T-helper 2 cell treated with Interferon-gamma antibody and Interleukin-4, amounts not matched to agents 100 ng/mL and 5 ng/mL, for 36 hours (primary cell): ENCODE results near the gene NTNG2. TPM values are rescaled to one million over a fixed set of nuclear protein-coding genes. Genes with fewer than 3 reads are reported as not detected.
"Not testable (repeated sequence)": the region's sequence is repeated elsewhere in the genome, so short reads cannot be mapped to it uniquely, and the experiment has no call there.

ENCODE experiments used
- intact Hi-C: fragments of 100-400 bp; cut with micrococcal nuclease; formaldehyde crosslinking; loops from one replicate; pipeline ENCODE4 v1.15.1; 2023
- total RNA-seq: library from RNA; stranded (reverse); gene quantifications from 2 replicates; pipeline ENCODE4 v1.2.3, GENCODE V29; 2022

NTNG2 gene
- total RNA-seq, 1 donor from 2014 or later, result 5.2 TPM

- intact Hi-C loops, result no loop called here
Observed at GRCh38 chr9:132247942-132248341, 86.1 kb downstream of the NTNG2 start.

- intact Hi-C loops, result no loop called here
Observed at GRCh38 chr9:132249123-132249522, 87.3 kb downstream of the NTNG2 start.

GRCh38 chr9:132249690-132250089 lies 87.8 kb downstream of the NTNG2 start:
- intact Hi-C loops, result loop anchor here (5.0 kb wide), 1 partner anchor 492 kb away; no protein-coding TSS in a partner anchor

GRCh38 chr9:132250324-132251262 lies 88.7 kb downstream of the NTNG2 start:
- intact Hi-C loops, result loop anchor here (5.0 kb wide), 1 partner anchor 493 kb away; no protein-coding TSS in a partner anchor

GRCh38 chr9:132260846-132261245 lies 99.0 kb downstream of the NTNG2 start:
- intact Hi-C loops, result no loop called here

GRCh38 chr9:132266017-132266416 lies 104.2 kb downstream of the NTNG2 start:
- intact Hi-C loops, result no loop called here

- intact Hi-C loops, result no loop called here
Observed at GRCh38 chr9:132267660-132268059, 105.8 kb downstream of the NTNG2 start.

- intact Hi-C loops, result no loop called here
Observed at GRCh38 chr9:132268725-132269352, 107.0 kb downstream of the NTNG2 start.

- intact Hi-C loops, result not testable (repeated sequence)
Observed at GRCh38 chr9:132269704-132270516, 108.1 kb downstream of the NTNG2 start.

GRCh38 chr9:132274861-132275260 lies 113.0 kb downstream of the NTNG2 start:
- intact Hi-C loops, result no loop called here

- intact Hi-C loops, result no loop called here
Observed at GRCh38 chr9:132283165-132283564, 121.3 kb downstream of the NTNG2 start.

- intact Hi-C loops, result no loop called here
Observed at GRCh38 chr9:132283863-132284262, 122.0 kb downstream of the NTNG2 start.

GRCh38 chr9:132287256-132287760 lies 125.5 kb downstream of the NTNG2 start:
- intact Hi-C loops, result no loop called here

- intact Hi-C loops, result no loop called here
Observed at GRCh38 chr9:132288361-132288760, 126.5 kb downstream of the NTNG2 start.

- intact Hi-C loops, result no loop called here
Observed at GRCh38 chr9:132288966-132289365, 127.1 kb downstream of the NTNG2 start.

GRCh38 chr9:132293145-132293721 lies 131.4 kb downstream of the NTNG2 start:
- intact Hi-C loops, result loop anchor here (5.0 kb wide), 1 partner anchor 59 kb away; the partner anchor contains the start of gene SETX

Other genes with a start within 250 kb of the NTNG2 start
- gene MED27, start 82.2 kb upstream of the NTNG2 start, total RNA-seq, result 25.0 and 27.3 TPM in 2 replicates
- 63.9 and 64.4 TPM in 2 replicates for gene SETX, start 192.9 kb downstream of the NTNG2 start, total RNA-seq
- gene TTF1, start 244.8 kb downstream of the NTNG2 start, total RNA-seq, result 29.4 and 32.2 TPM in 2 replicates
- gene CFAP77, start 248.2 kb downstream of the NTNG2 start, total RNA-seq, result not detected in 2 replicates